GM12878 (cell line): ENCODE data around the gene PAPLN.

ENCODE experiments used
- EGR1 ChIP-seq, 2 experiments: IDR thresholded peaks; 1 replicate in 1 of 2; 2 replicates in 1 of 2; pipeline ENCODE4 v1.6.1; 2011 to 2012; ENCODE audit warnings: low read depth in 2 of 2, low read length in 2 of 2, borderline replicate concordance in 1 of 2, mild to moderate bottlenecking in 1 of 2, moderate library complexity in 1 of 2
- EP300 ChIP-seq, 2 experiments: fragments of 150-350 bp in 1 of 2; IDR thresholded peaks; 2 replicates each; pipeline ENCODE4 v1.6.1; 2011 to 2012; ENCODE audit warnings: low read depth in 2 of 2, low read length in 2 of 2, borderline replicate concordance in 1 of 2, improper control_type of control experiment in 1 of 2, inconsistent platforms in 1 of 2; ENCODE audit not compliant: control insufficient read depth in 1 of 2
- HDAC6 ChIP-seq: fragments of 200-600 bp; sonication (generic); IDR thresholded peaks from one replicate; pipeline ENCODE4 v1.8.0; 2017; ENCODE audit warnings: antibody characterized with exemption; ENCODE audit not compliant: unreplicated experiment
- MXI1 ChIP-seq: fragments of 150-350 bp; IDR thresholded peaks from 2 replicates; pipeline ENCODE4 v1.6.1; 2011; ENCODE audit warnings: low read depth, mild to moderate bottlenecking, inconsistent platforms, low read length, improper control_type of control experiment
- NFXL1 ChIP-seq: fragments of 450-650 bp; IDR thresholded peaks from 2 replicates; pipeline ENCODE4 v1.6.1; 2017; ENCODE audit warnings: antibody characterized with exemption, mild to moderate bottlenecking, borderline replicate concordance
- RBBP5 ChIP-seq: fragments of 200-600 bp; sonication (generic); conservative IDR thresholded peaks from 2 replicates; pipeline ENCODE4 v1.6.1; 2016
- RFX5 ChIP-seq: IDR thresholded peaks from 2 replicates; pipeline ENCODE4 v1.6.1; 2011; ENCODE audit warnings: low read depth, low read length, improper control_type of control experiment
- SMAD5 ChIP-seq: IDR thresholded peaks from 2 replicates; pipeline ENCODE4 v1.6.1; 2016; ENCODE audit warnings: antibody characterized with exemption, low read depth
- ZBED1 ChIP-seq: IDR thresholded peaks from 2 replicates; pipeline ENCODE4 v1.6.1; 2016; ENCODE audit warnings: borderline replicate concordance
- TF ChIP-seq, protein P1 (sequence below): IDR thresholded peaks from 2 replicates; pipeline ENCODE4 v1.6.1; 2012; ENCODE audit warnings: low read depth, low read length, improper control_type of control experiment
- TF ChIP-seq, protein P2 (sequence below): IDR thresholded peaks from 2 replicates; pipeline ENCODE4 v1.6.1; 2011; ENCODE audit warnings: low read depth, low read length, improper control_type of control experiment, borderline replicate concordance
- TF ChIP-seq, protein P3 (sequence below), 3 experiments: IDR thresholded peaks in 2 of 3; conservative IDR thresholded peaks in 1 of 3; 2 replicates each; pipeline ENCODE4 v1.5.1; 2011; ENCODE audit warnings: low read depth in 3 of 3, low read length in 3 of 3, mild to moderate bottlenecking in 3 of 3, control low read depth in 2 of 3, moderate library complexity in 2 of 3, inconsistent platforms in 1 of 3, mixed read lengths in 1 of 3; ENCODE audit not compliant: control insufficient read depth in 2 of 3, insufficient read depth in 1 of 3; ENCODE audit errors: extremely low read depth in 1 of 3

DNA sequence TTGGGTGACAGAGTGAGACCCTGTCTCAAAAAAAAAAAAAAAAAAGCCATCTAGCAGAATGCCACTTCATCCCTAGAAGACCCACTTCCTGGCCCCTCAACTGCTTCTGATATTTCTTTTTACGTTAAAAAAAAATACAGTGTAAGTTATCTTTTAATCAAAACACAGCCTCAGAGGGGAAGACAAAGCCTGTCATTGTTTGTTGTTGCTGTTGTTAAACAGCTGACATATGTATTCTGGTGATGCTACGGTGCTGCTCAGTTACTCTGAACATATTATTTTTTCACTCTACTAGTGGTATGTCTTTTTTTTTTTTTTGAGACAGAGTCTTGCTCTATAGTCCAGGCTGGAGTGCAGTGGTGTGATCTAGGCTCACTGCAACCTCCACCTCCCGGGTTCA, 75.4 kb downstream of the PAPLN start:
- TF ChIP-seq RBBP5, result no peak
- TF ChIP-seq, protein P1, sequence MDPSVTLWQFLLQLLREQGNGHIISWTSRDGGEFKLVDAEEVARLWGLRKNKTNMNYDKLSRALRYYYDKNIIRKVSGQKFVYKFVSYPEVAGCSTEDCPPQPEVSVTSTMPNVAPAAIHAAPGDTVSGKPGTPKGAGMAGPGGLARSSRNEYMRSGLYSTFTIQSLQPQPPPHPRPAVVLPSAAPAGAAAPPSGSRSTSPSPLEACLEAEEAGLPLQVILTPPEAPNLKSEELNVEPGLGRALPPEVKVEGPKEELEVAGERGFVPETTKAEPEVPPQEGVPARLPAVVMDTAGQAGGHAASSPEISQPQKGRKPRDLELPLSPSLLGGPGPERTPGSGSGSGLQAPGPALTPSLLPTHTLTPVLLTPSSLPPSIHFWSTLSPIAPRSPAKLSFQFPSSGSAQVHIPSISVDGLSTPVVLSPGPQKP, result no peak
- TF ChIP-seq, protein P2, sequence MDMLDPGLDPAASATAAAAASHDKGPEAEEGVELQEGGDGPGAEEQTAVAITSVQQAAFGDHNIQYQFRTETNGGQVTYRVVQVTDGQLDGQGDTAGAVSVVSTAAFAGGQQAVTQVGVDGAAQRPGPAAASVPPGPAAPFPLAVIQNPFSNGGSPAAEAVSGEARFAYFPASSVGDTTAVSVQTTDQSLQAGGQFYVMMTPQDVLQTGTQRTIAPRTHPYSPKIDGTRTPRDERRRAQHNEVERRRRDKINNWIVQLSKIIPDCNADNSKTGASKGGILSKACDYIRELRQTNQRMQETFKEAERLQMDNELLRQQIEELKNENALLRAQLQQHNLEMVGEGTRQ, result no peak
- TF ChIP-seq, protein P3, sequence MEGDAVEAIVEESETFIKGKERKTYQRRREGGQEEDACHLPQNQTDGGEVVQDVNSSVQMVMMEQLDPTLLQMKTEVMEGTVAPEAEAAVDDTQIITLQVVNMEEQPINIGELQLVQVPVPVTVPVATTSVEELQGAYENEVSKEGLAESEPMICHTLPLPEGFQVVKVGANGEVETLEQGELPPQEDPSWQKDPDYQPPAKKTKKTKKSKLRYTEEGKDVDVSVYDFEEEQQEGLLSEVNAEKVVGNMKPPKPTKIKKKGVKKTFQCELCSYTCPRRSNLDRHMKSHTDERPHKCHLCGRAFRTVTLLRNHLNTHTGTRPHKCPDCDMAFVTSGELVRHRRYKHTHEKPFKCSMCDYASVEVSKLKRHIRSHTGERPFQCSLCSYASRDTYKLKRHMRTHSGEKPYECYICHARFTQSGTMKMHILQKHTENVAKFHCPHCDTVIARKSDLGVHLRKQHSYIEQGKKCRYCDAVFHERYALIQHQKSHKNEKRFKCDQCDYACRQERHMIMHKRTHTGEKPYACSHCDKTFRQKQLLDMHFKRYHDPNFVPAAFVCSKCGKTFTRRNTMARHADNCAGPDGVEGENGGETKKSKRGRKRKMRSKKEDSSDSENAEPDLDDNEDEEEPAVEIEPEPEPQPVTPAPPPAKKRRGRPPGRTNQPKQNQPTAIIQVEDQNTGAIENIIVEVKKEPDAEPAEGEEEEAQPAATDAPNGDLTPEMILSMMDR (IDR thresholded peaks at IDR 0.05 in 2 of 3, conservative IDR thresholded peaks at IDR 0.05 in 1 of 3; ENCODE audit: control insufficient read depth in 2 of 3, extremely low read depth in 1 of 3, insufficient read depth in 1 of 3, low read depth in 3 of 3, low read length in 3 of 3), result no peak
- TF ChIP-seq SMAD5, result no peak
- TF ChIP-seq EGR1 (IDR thresholded peaks at IDR 0.05; ENCODE audit: borderline replicate concordance in 1 of 2, low read depth in 2 of 2, low read length in 2 of 2), result no peak
- no peak for TF ChIP-seq EP300 (IDR thresholded peaks at IDR 0.05; ENCODE audit: borderline replicate concordance in 1 of 2, control insufficient read depth in 1 of 2, low read depth in 2 of 2, low read length in 2 of 2)
- TF ChIP-seq NFXL1, result no peak
- TF ChIP-seq ZBED1, result no peak
- no peak for TF ChIP-seq RFX5
- TF ChIP-seq MXI1, result no peak
- TF ChIP-seq HDAC6, result no peak
